Measurements from ENCODE around the gene NPFFR1. TPM values are rescaled to one million over a fixed set of nuclear protein-coding genes. Genes with fewer than 3 reads are reported as not detected.
A peak's percentile ranks its signal among the peaks of the same experiment; 100 is the strongest.

Gene NPFFR1
- total RNA-seq, 4 donors from 2014 or later, result 0.03 TPM; not detected in 3

GRCh38 chr10:70234668-70235447 is 48.9 kb downstream of the NPFFR1 start:
- H3K27me3 ChIP-seq, result no peaks in the 10 kb centered on the region
- ATAC-seq, result no peak
- DNase-seq, result peak in 1 of 2 donors; percentile 24
- no peak overlapping the region for H3K4me3 ChIP-seq
- in situ Hi-C loops (cut with MboI; ENCODE audit: low sequenced_read_pairs in 4 of 4), result no loop called here
- intact Hi-C loops (cut with DNase I; ENCODE audit: low total_unique reads), result loop anchor here (5.0 kb wide), 1 partner anchor 88 kb away; the partner anchor contains the start of gene TYSND1
- TF ChIP-seq, protein P1, sequence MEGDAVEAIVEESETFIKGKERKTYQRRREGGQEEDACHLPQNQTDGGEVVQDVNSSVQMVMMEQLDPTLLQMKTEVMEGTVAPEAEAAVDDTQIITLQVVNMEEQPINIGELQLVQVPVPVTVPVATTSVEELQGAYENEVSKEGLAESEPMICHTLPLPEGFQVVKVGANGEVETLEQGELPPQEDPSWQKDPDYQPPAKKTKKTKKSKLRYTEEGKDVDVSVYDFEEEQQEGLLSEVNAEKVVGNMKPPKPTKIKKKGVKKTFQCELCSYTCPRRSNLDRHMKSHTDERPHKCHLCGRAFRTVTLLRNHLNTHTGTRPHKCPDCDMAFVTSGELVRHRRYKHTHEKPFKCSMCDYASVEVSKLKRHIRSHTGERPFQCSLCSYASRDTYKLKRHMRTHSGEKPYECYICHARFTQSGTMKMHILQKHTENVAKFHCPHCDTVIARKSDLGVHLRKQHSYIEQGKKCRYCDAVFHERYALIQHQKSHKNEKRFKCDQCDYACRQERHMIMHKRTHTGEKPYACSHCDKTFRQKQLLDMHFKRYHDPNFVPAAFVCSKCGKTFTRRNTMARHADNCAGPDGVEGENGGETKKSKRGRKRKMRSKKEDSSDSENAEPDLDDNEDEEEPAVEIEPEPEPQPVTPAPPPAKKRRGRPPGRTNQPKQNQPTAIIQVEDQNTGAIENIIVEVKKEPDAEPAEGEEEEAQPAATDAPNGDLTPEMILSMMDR (IDR thresholded peaks at IDR 0.05 in 4 of 5, conservative IDR thresholded peaks at IDR 0.05 in 1 of 5), result no peak
- no peak for TF ChIP-seq POLR2A (IDR thresholded peaks at IDR 0.05)
- peak overlapping the region; percentile 9 to 91 (median 67) for H3K27ac ChIP-seq
- no peaks in the 10 kb centered on the region for H3K9me3 ChIP-seq
- peaks cover 10 to 16% of the 10 kb centered on the region in 2 donors for H3K4me1 ChIP-seq
- no peaks in the 10 kb centered on the region for H3K36me3 ChIP-seq

DNA sequence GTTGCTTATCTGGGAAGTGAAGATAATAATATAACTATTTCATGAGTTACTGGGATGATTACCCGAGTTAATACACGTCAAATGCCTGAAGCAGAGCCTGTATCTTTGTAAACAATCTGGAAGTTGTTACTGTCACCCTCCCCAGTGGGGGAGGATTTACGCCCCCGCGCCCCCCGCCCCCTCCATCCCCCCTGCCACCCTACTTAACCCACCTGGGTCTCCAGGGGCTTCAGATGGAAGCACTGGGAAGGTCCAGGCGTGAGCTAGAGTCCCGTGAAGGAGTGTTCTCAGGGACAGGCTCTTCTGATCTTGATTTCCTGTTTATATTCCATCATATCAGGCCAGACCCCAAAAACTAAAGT is 49.9 kb downstream of the NPFFR1 start:
- Histone ChIP-seq H3K27ac (peak overlapping the region; percentile 83 to 92 (median 90)), H3K9me3 (no peaks in the 10 kb centered on the region), H3K36me3 (peaks cover 0 to 5% of the 10 kb centered on the region in 2 donors), H3K4me3 (peak overlapping the region; percentile 44 to 92 (median 86)), H3K27me3 (no peaks in the 10 kb centered on the region), H3K4me1 (peaks cover 10 to 16% of the 10 kb centered on the region in 2 donors)
- TF ChIP-seq POLR2A (IDR thresholded peaks at IDR 0.05), result no peak
- TF ChIP-seq, protein P1 (IDR thresholded peaks at IDR 0.05 in 4 of 5, conservative IDR thresholded peaks at IDR 0.05 in 1 of 5), result no peak
- in situ Hi-C loops (cut with MboI; ENCODE audit: low sequenced_read_pairs in 4 of 4) (no loop called here), intact Hi-C loops (cut with DNase I; ENCODE audit: low total_unique reads) (loop anchor here (1.0 to 5.0 kb wide), 3 partner anchors 87 to 130 kb away; partner anchors contain the start of gene TYSND1)
- no peak for ATAC-seq
- no peak for DNase-seq

DNA sequence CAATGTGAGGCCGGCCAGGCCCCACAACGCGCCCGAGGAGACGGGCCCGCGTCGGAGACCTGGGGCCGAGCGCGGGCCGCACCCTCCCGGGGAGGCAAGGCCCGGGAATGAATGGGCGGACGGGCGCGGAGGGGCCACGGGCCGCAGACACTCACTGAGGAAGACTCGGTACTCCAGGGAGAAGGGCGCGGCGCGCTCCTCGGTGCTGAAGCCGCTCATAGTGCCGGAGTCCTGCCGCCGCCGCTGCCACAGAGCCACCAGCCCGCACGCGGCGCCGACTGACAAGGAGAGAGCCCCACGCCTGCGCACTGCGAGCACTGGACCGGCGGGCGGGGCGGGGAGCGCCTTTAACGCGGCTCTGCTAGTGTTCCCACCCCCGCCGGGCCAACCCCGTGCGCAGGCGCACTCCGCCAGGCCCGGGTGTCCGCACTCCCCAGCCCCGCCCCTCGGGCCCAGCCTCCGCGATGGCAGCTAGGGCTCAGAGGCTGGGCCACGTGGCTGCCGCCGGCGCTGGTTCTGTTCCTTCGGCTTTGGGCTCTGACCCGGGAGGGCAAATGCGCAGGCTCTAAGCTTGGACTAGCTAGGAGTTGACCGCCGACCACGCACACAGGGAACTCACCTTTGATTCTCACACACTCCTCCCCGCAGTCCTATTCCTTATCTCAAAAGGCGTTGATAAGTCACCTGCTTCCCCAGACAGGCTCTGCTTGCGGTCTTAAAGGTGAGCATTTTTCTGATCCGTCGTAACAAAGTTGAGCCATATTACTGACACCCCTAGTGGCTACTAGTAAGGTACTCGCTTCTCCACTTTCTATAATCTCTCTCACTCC is 50.5 kb downstream of the NPFFR1 start, which contains the start of gene PPA1:
Gene PPA1 (minus strand): TSS at position 321 of the 830 bp plus-strand sequence. CDS start 102 bp downstream, at position 219.
- TF ChIP-seq, protein P1 (IDR thresholded peaks at IDR 0.05 in 4 of 5, conservative IDR thresholded peaks at IDR 0.05 in 1 of 5), result peak in 3 of 5 experiments; percentile 12 to 46 (median 43)
- peak; percentile 85 to 93 for TF ChIP-seq POLR2A (IDR thresholded peaks at IDR 0.05)
- peak; percentile 97 to 98 for DNase-seq
- peak; percentile 88 to 90 for ATAC-seq
- H3K4me3 ChIP-seq, result peak within 1 kb of the TSS; percentile 66 to 92 (median 86)
- H3K9me3 ChIP-seq, result no peaks in the 10 kb centered on the region
- intact Hi-C loops (cut with DNase I; ENCODE audit: low total_unique reads) (loop anchor here (1.0 to 5.0 kb wide), 3 partner anchors 86 to 131 kb away; partner anchors contain the start of gene TYSND1), in situ Hi-C loops (cut with MboI; ENCODE audit: low sequenced_read_pairs in 4 of 4) (no loop called here)
- peaks cover 12 to 16% of the 10 kb centered on the region in 2 donors for H3K4me1 ChIP-seq
- peak within 1 kb of the TSS; percentile 83 to 92 (median 90) for H3K27ac ChIP-seq
- peaks cover 0 to 5% of the 10 kb centered on the region in 2 donors for H3K36me3 ChIP-seq
- no peaks in the 10 kb centered on the region for H3K27me3 ChIP-seq

DNA sequence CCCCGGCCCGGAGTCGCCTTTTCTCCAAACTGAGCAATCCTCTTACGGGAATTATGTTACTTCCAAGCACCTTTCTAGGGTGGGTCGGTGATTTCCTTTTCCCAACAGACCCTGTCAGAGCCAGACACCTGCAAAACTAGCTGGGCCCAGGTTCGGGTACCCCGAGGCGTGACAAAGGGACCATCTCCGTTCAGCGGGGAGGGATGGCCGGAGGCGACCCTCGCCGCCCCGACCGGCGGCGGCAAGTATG is 51.0 kb downstream of the NPFFR1 start:
- no peak for ATAC-seq
- H3K4me1 ChIP-seq, result peaks cover 16 to 21% of the 10 kb centered on the region in 2 donors
- TF ChIP-seq, protein P1 (IDR thresholded peaks at IDR 0.05 in 4 of 5, conservative IDR thresholded peaks at IDR 0.05 in 1 of 5), result no peak
- no peak for TF ChIP-seq POLR2A (IDR thresholded peaks at IDR 0.05)

More for the DNA sequence above, 51.0 kb downstream of the NPFFR1 start:
- no peaks in the 10 kb centered on the region for H3K9me3 ChIP-seq
- in situ Hi-C loops (cut with MboI; ENCODE audit: low sequenced_read_pairs in 4 of 4) (no loop called here), intact Hi-C loops (cut with DNase I; ENCODE audit: low total_unique reads) (loop anchor here (1.0 to 5.0 kb wide), 3 partner anchors 85 to 132 kb away; partner anchors contain the start of gene TYSND1)
- no peak for DNase-seq
- H3K27me3 ChIP-seq, result no peaks in the 10 kb centered on the region
- peak overlapping the region; percentile 83 to 92 (median 90) for H3K27ac ChIP-seq
- peaks cover 0 to 5% of the 10 kb centered on the region in 2 donors for H3K36me3 ChIP-seq
- H3K4me3 ChIP-seq, result peak overlapping the region; percentile 66 to 92 (median 86)
